ENCODE data around the gene ATXN7. TPM values are rescaled to one million over a fixed set of nuclear protein-coding genes. Genes with fewer than 3 reads are reported as not detected.

Gene ATXN7
- total RNA-seq, 1 donor from 2014 or later: 19.8 TPM

- H3K9me3 Mint-ChIP-seq: peaks cover 4% of the 10 kb centered on the region
- H3K36me3 Mint-ChIP-seq: peaks cover 5% of the 10 kb centered on the region
- TF ChIP-seq, protein P1, sequence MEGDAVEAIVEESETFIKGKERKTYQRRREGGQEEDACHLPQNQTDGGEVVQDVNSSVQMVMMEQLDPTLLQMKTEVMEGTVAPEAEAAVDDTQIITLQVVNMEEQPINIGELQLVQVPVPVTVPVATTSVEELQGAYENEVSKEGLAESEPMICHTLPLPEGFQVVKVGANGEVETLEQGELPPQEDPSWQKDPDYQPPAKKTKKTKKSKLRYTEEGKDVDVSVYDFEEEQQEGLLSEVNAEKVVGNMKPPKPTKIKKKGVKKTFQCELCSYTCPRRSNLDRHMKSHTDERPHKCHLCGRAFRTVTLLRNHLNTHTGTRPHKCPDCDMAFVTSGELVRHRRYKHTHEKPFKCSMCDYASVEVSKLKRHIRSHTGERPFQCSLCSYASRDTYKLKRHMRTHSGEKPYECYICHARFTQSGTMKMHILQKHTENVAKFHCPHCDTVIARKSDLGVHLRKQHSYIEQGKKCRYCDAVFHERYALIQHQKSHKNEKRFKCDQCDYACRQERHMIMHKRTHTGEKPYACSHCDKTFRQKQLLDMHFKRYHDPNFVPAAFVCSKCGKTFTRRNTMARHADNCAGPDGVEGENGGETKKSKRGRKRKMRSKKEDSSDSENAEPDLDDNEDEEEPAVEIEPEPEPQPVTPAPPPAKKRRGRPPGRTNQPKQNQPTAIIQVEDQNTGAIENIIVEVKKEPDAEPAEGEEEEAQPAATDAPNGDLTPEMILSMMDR (conservative IDR thresholded peaks at IDR 0.05): no peak
- H3K27ac Mint-ChIP-seq: no peak overlapping the region
- H3K27me3 Mint-ChIP-seq: no peaks in the 10 kb centered on the region
- H3K4me1 Mint-ChIP-seq (ENCODE audit: unreplicated experiment): no peaks in the 10 kb centered on the region
- no peak overlapping the region for H3K4me3 Mint-ChIP-seq
- no peak for DNase-seq (ENCODE audit: extremely low spot score, unreplicated experiment)
Measured at GRCh38 chr3:63824309-63824708, 39.4 kb upstream of the ATXN7 start.

- TF ChIP-seq, protein P1 (conservative IDR thresholded peaks at IDR 0.05): no peak
- H3K9me3 Mint-ChIP-seq: peaks cover 5% of the 10 kb centered on the region
- H3K27me3 Mint-ChIP-seq: no peaks in the 10 kb centered on the region
- no peak overlapping the region for H3K4me3 Mint-ChIP-seq
- no peaks in the 10 kb centered on the region for H3K4me1 Mint-ChIP-seq (ENCODE audit: unreplicated experiment)
- H3K36me3 Mint-ChIP-seq: peaks cover 25% of the 10 kb centered on the region
- H3K27ac Mint-ChIP-seq: no peak overlapping the region
- no peak for DNase-seq (ENCODE audit: extremely low spot score, unreplicated experiment)
Measured at GRCh38 chr3:63830526-63830925, 33.1 kb upstream of the ATXN7 start.

- H3K9me3 Mint-ChIP-seq: peaks cover 5% of the 10 kb centered on the region
- no peak overlapping the region for H3K4me3 Mint-ChIP-seq
- TF ChIP-seq, protein P1 (conservative IDR thresholded peaks at IDR 0.05): no peak
- no peaks in the 10 kb centered on the region for H3K27me3 Mint-ChIP-seq
- no peak for DNase-seq (ENCODE audit: extremely low spot score, unreplicated experiment)
- no peak overlapping the region for H3K27ac Mint-ChIP-seq
- no peaks in the 10 kb centered on the region for H3K4me1 Mint-ChIP-seq (ENCODE audit: unreplicated experiment)
- H3K36me3 Mint-ChIP-seq: peaks cover 25% of the 10 kb centered on the region
Measured at GRCh38 chr3:63832395-63832794, 31.3 kb upstream of the ATXN7 start.

GRCh38 chr3:63841704-63842103, 22.0 kb upstream of the ATXN7 start:
- no peaks in the 10 kb centered on the region for H3K27me3 Mint-ChIP-seq
- no peaks in the 10 kb centered on the region for H3K9me3 Mint-ChIP-seq
- DNase-seq (ENCODE audit: extremely low spot score, unreplicated experiment): no peak

DNA sequence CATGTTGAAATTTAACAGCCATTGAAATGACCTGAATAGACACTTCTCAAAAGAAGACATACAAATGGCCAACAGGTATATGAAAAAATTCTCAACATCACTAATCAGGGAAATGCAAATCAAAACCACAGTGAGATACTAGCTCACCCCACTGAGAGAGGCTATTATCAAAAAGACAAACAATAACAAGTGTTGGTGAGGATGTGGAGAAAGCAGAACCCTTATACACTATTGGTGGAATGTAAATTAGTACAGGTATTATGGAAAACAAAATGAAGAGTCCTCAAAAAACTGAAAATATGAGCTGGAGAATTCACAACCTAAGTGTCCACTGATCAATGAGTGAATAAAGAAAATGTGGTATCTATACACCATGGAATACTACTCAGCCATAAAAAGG, 21.5 kb upstream of the ATXN7 start:
- Mint-ChIP-seq H3K27ac (no peak overlapping the region), H3K4me1 (ENCODE audit: unreplicated experiment) (no peaks in the 10 kb centered on the region), H3K9me3 (no peaks in the 10 kb centered on the region), H3K27me3 (no peaks in the 10 kb centered on the region), H3K36me3 (peaks cover 12% of the 10 kb centered on the region), H3K4me3 (no peak overlapping the region)
- DNase-seq (ENCODE audit: extremely low spot score, unreplicated experiment): no peak
- TF ChIP-seq, protein P1 (conservative IDR thresholded peaks at IDR 0.05): no peak

More at GRCh38 chr3:63841704-63842103, 22.0 kb upstream of the ATXN7 start:
- H3K27ac Mint-ChIP-seq: no peak overlapping the region
- H3K4me1 Mint-ChIP-seq (ENCODE audit: unreplicated experiment): no peaks in the 10 kb centered on the region
- no peak overlapping the region for H3K4me3 Mint-ChIP-seq
- TF ChIP-seq, protein P1 (conservative IDR thresholded peaks at IDR 0.05): no peak
- peaks cover 12% of the 10 kb centered on the region for H3K36me3 Mint-ChIP-seq

DNA sequence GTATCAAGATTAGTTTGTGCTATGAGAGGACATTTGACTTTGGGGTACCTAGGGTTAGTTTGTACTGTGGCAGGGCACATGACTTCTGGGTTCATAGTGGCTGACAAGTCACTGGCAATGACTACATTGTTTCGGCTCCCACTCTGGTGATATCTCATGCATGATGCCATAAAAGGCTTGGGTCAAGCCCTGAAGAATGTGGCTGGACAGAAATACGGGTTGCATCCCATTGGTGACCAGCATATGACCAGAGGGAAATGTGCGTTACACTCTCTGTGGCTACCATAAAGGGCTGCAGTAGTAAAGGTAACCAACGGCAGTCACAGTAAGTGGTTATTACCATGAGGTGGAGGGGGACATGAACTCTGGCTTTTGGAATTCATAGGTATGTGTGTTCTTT, 18.5 kb upstream of the ATXN7 start:
- Mint-ChIP-seq H3K27ac (no peak overlapping the region), H3K4me3 (no peak overlapping the region), H3K27me3 (no peaks in the 10 kb centered on the region), H3K4me1 (ENCODE audit: unreplicated experiment) (peaks cover 10% of the 10 kb centered on the region), H3K36me3 (peaks cover 8% of the 10 kb centered on the region), H3K9me3 (no peaks in the 10 kb centered on the region)
- DNase-seq (ENCODE audit: extremely low spot score, unreplicated experiment): no peak
- TF ChIP-seq, protein P1 (conservative IDR thresholded peaks at IDR 0.05): no peak
